Medulla oblongata (tissue), 1 donor: ENCODE measurements around the gene KIF9.
A peak's percentile ranks its signal among the peaks of the same experiment; 100 is the strongest.
"Not testable (repeated sequence)": the region's sequence is repeated elsewhere in the genome, so short reads cannot be mapped to it uniquely, and the experiment has no call there.

Experiments
- DNase-seq: peaks from one replicate; pipeline ENCODE4 v3.0.0-alpha.2; 2015; ENCODE audit errors: extremely low spot score

KIF9 gene

GRCh38 chr3:47293822-47294221 lies 11.2 kb upstream of the KIF9 start:
- DNase-seq, result no peak

GRCh38 chr3:47291754-47292420 lies 9.3 kb upstream of the KIF9 start:
- not testable (repeated sequence) for DNase-seq

GRCh38 chr3:47291158-47291753 lies 8.7 kb upstream of the KIF9 start:
- no peak for DNase-seq

- no peak for DNase-seq
Measured at GRCh38 chr3:47288966-47289910, 6.6 kb upstream of the KIF9 start.

- DNase-seq, result peak; percentile 11
Measured at GRCh38 chr3:47283591-47284364, 1.2 kb upstream of the KIF9 start.

- peak; percentile 18 for DNase-seq
Measured at GRCh38 chr3:47283193-47283537, 566 bp upstream of the KIF9 start.

- DNase-seq, result no peak
Measured at GRCh38 chr3:47280519-47280918, 2.1 kb downstream of the KIF9 start.

- DNase-seq, result no peak
Measured at GRCh38 chr3:47276558-47276957, 6.0 kb downstream of the KIF9 start.

GRCh38 chr3:47274652-47275051 lies 7.9 kb downstream of the KIF9 start:
- DNase-seq, result no peak

- no peak for DNase-seq
Measured at GRCh38 chr3:47273564-47273963, 9.0 kb downstream of the KIF9 start.

- DNase-seq, result no peak
Measured at GRCh38 chr3:47270526-47270925, 12.1 kb downstream of the KIF9 start.

- no peak for DNase-seq
Measured at GRCh38 chr3:47267490-47267824, 15.1 kb downstream of the KIF9 start.

- peak; percentile 41 for DNase-seq
Measured at GRCh38 chr3:47266709-47267489, 15.7 kb downstream of the KIF9 start.

- DNase-seq, result no peak
Measured at GRCh38 chr3:47265725-47266428, 16.7 kb downstream of the KIF9 start.

- no peak for DNase-seq
Measured at GRCh38 chr3:47265008-47265407, 17.6 kb downstream of the KIF9 start.

- DNase-seq, result no peak
Measured at GRCh38 chr3:47261301-47261700, 21.3 kb downstream of the KIF9 start.

GRCh38 chr3:47260605-47261004 lies 22.0 kb downstream of the KIF9 start:
- DNase-seq, result no peak

GRCh38 chr3:47259114-47259513 lies 23.5 kb downstream of the KIF9 start:
- no peak for DNase-seq

GRCh38 chr3:47256331-47256730 lies 26.3 kb downstream of the KIF9 start:
- DNase-seq, result not testable (repeated sequence)

- DNase-seq, result no peak
Measured at GRCh38 chr3:47251689-47252088, 30.9 kb downstream of the KIF9 start.

GRCh38 chr3:47251085-47251484 lies 31.5 kb downstream of the KIF9 start:
- not testable (repeated sequence) for DNase-seq
